Osteocyte (in vitro differentiated cells): Measurements from ENCODE around the gene CDK5. TPM values are rescaled to one million over a fixed set of nuclear protein-coding genes. Genes with fewer than 3 reads are reported as not detected.

Source experiments
- DNase-seq: peaks from one replicate; pipeline ENCODE4 v3.0.0; 2021; ENCODE audit warnings: mixed read lengths; ENCODE audit not compliant: unreplicated experiment; ENCODE audit errors: extremely low spot score
- H3K27ac Mint-ChIP-seq: one replicate; pipeline ENCODE4 v1.8.0; 2021; ENCODE audit warnings: mild to moderate bottlenecking, mixed read lengths; ENCODE audit not compliant: unreplicated experiment
- H3K27me3 Mint-ChIP-seq: one replicate; pipeline ENCODE4 v1.8.0; 2021; ENCODE audit warnings: mixed read lengths; ENCODE audit not compliant: unreplicated experiment
- H3K36me3 Mint-ChIP-seq: one replicate; pipeline ENCODE4 v1.8.0; 2021; ENCODE audit warnings: mixed read lengths; ENCODE audit not compliant: unreplicated experiment
- H3K4me1 Mint-ChIP-seq: one replicate; pipeline ENCODE4 v1.8.0; 2021; ENCODE audit warnings: mixed read lengths; ENCODE audit not compliant: unreplicated experiment
- H3K4me3 Mint-ChIP-seq: one replicate; pipeline ENCODE4 v1.8.0; 2021; ENCODE audit warnings: mild to moderate bottlenecking, moderate library complexity, mixed read lengths; ENCODE audit not compliant: unreplicated experiment
- H3K9me3 Mint-ChIP-seq: one replicate; pipeline ENCODE4 v1.8.0; 2021; ENCODE audit warnings: mixed read lengths; ENCODE audit not compliant: unreplicated experiment
- CTCF ChIP-seq: fragments of 200-600 bp; sonication (generic); IDR thresholded peaks from 2 replicates; pipeline ENCODE4 v1.5.0; 2021; ENCODE audit warnings: antibody characterized with exemption, mild to moderate bottlenecking, moderate library complexity
- total RNA-seq: library from RNA; stranded (reverse); gene quantifications from 2 replicates; pipeline ENCODE4 v1.2.1, GENCODE V29; 2021

The CDK5 gene
- total RNA-seq, 1 donor from 2014 or later: 18.8 TPM

GRCh38 chr7:151062399-151063211 is 4.9 kb upstream of the CDK5 start:
- Mint-ChIP-seq H3K27me3 (no peaks in the 10 kb centered on the region), H3K36me3 (peaks cover 6% of the 10 kb centered on the region), H3K4me3 (peak overlapping the region; percentile 89), H3K27ac (no peak overlapping the region), H3K9me3 (no peaks in the 10 kb centered on the region), H3K4me1 (peaks cover 42% of the 10 kb centered on the region)
- no peak for TF ChIP-seq CTCF
- DNase-seq: no peak

- TF ChIP-seq CTCF: no peak
- Mint-ChIP-seq H3K9me3 (no peaks in the 10 kb centered on the region), H3K4me1 (peaks cover 43% of the 10 kb centered on the region), H3K27ac (peak overlapping the region; percentile 92), H3K36me3 (peaks cover 5% of the 10 kb centered on the region), H3K4me3 (peak overlapping the region; percentile 89), H3K27me3 (no peaks in the 10 kb centered on the region)
- no peak for DNase-seq
Observed at GRCh38 chr7:151062111-151062398, 4.4 kb upstream of the CDK5 start.

GRCh38 chr7:151061213-151062110 is 3.8 kb upstream of the CDK5 start:
- H3K27ac Mint-ChIP-seq: peak overlapping the region; percentile 92
- peaks cover 5% of the 10 kb centered on the region for H3K36me3 Mint-ChIP-seq
- H3K27me3 Mint-ChIP-seq: no peaks in the 10 kb centered on the region
- DNase-seq: no peak
- H3K4me3 Mint-ChIP-seq: peak overlapping the region; percentile 89
- no peaks in the 10 kb centered on the region for H3K9me3 Mint-ChIP-seq
- no peak for TF ChIP-seq CTCF
- peaks cover 49% of the 10 kb centered on the region for H3K4me1 Mint-ChIP-seq

GRCh38 chr7:151060416-151061212 is 2.9 kb upstream of the CDK5 start:
- H3K9me3 Mint-ChIP-seq: no peaks in the 10 kb centered on the region
- TF ChIP-seq CTCF: peak; percentile 29
- no peak for DNase-seq
- peaks cover 5% of the 10 kb centered on the region for H3K36me3 Mint-ChIP-seq
- peak overlapping the region; percentile 92 for H3K27ac Mint-ChIP-seq
- H3K4me3 Mint-ChIP-seq: peak overlapping the region; percentile 89
- peaks cover 51% of the 10 kb centered on the region for H3K4me1 Mint-ChIP-seq
- no peaks in the 10 kb centered on the region for H3K27me3 Mint-ChIP-seq
